ENCODE results near the gene SEC16B. TPM values are rescaled to one million over a fixed set of nuclear protein-coding genes. Genes with fewer than 3 reads are reported as not detected.

The SEC16B gene
- total and polyA plus RNA-seq, 9 of the 15 experiments (the other 6 are each of a cell fraction or from before 2014, with no cell fraction given), result not detected

GRCh38 chr1:177973585-177973984 lies 3.7 kb upstream of the SEC16B start:
- Histone ChIP-seq H4K20me1 (replicated peaks; ENCODE audit: control insufficient read depth, insufficient read depth, low read length) (no peaks in the 10 kb centered on the region), H3K27ac (ENCODE audit: extremely low read depth, low read depth, low read length) (no peak overlapping the region), H2AFZ (ENCODE audit: low read depth, low read length) (no peak overlapping the region), H3K9me3 (replicated peaks; ENCODE audit: control insufficient read depth, insufficient read depth, low read depth, low read length) (no peaks in the 10 kb centered on the region), H3K4me3 (no peak overlapping the region), H3K79me2 (ENCODE audit: control insufficient read depth, insufficient read depth, low read length) (no peaks in the 10 kb centered on the region), H3K4me2 (ENCODE audit: insufficient read depth, low read length) (no peak overlapping the region), H3K27me3 (ENCODE audit: control insufficient read depth in 2 of 2, insufficient read depth in 2 of 2, low read length in 2 of 2) (0 out of 5 replicates have a peak, but pooled peaks cover 0 to 3% of the 10 kb centered on the region in 2 experiments), H3K4me1 (replicated peaks in 1 of 2; ENCODE audit: control insufficient read depth in 2 of 2, insufficient read depth in 2 of 2, low read length in 2 of 2) (no peaks in the 10 kb centered on the region), H3K36me3 (ENCODE audit: control insufficient read depth, insufficient read depth, low read length) (no peaks in the 10 kb centered on the region), H3K9me1 (ENCODE audit: control insufficient read depth, insufficient read depth, low read length) (no peaks in the 10 kb centered on the region), H3K9ac (ENCODE audit: insufficient read depth in 1 of 2, low read depth in 2 of 2, low read length in 2 of 2) (no peak overlapping the region)
- DNase-seq (ENCODE audit: extremely low read depth in 1 of 4, low spot score in 3 of 4), result no peak
- ChIA-PET CTCF (ENCODE audit: low intra/inter-chr PET ratio) (no interaction called here), POLR2A (no interaction called here)
- in situ Hi-C loops (cut with MboI) (no loop called here), intact Hi-C loops (cut with micrococcal nuclease) (no loop called here)
- no peak for TF ChIP-seq ZNF133 (CRISPR knock-in tag; IDR thresholded peaks at IDR 0.05)
- no peak for TF ChIP-seq EHMT2 (IDR thresholded peaks at IDR 0.05)
- no peak for TF ChIP-seq KDM5B (IDR thresholded peaks at IDR 0.05; ENCODE audit: insufficient replicate concordance, low read depth, low read length)
- no peak for TF ChIP-seq THRAP3 (IDR thresholded peaks at IDR 0.05; ENCODE audit: borderline replicate concordance)
- TF ChIP-seq SMARCA5 (IDR thresholded peaks at IDR 0.05), result no peak
- TF ChIP-seq SNAPC5 (CRISPR knock-in tag; IDR thresholded peaks at IDR 0.05), result no peak
- no peak for TF ChIP-seq ZBTB7A (IDR thresholded peaks at IDR 0.05; ENCODE audit: borderline replicate concordance, control insufficient read depth, low read depth, low read length)
- TF ChIP-seq, protein P1, sequence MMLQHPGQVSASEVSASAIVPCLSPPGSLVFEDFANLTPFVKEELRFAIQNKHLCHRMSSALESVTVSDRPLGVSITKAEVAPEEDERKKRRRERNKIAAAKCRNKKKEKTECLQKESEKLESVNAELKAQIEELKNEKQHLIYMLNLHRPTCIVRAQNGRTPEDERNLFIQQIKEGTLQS (IDR thresholded peaks at IDR 0.05), result no peak
- TF ChIP-seq, protein P1 (CRISPR knock-in tag; conservative IDR thresholded peaks at IDR 0.05), result no peak
- TF ChIP-seq ARID2 (IDR thresholded peaks at IDR 0.05), result no peak
- no peak for TF ChIP-seq CBFA2T3 (IDR thresholded peaks at IDR 0.05)
- FAIRE-seq, result no peak
- whole genome bisulfite sequencing (ENCODE audit: insufficient coverage, low coverage, missing lambda C conversion rate), result 0% methylated on average over 3 of the region's 3 CpGs
- no peak for ATAC-seq
- BruUV-seq (replicated peaks), result no TSS peak

Measured in K562 (cell line).